Left lung (tissue), 10 donors: ENCODE results near the gene JADE2. TPM values are rescaled to one million over a fixed set of nuclear protein-coding genes. Genes with fewer than 3 reads are reported as not detected.
A peak's percentile ranks its signal among the peaks of the same experiment; 100 is the strongest.

ENCODE experiments used
- ATAC-seq: fragments of 200-7000 bp; cut with Tn5 transposase; one replicate; pipeline ENCODE4 v1.9.1; 2020; ENCODE audit warnings: moderate library complexity
- DNase-seq, 4 donors: peaks; one replicate each; pipeline ENCODE4 v3.0.0-alpha.2; 2013 to 2020
- H3K27ac ChIP-seq, 2 donors: fragments of 200-600 bp; sonication (generic) in 1 of 2; one replicate each; pipeline versions ENCODE4 v1.5.0 to v1.8.0; 2020 to 2021
- H3K27me3 ChIP-seq, 2 donors: fragments of 200-600 bp; sonication (generic) in 1 of 2; one replicate each; pipeline versions ENCODE4 v1.5.0 to v1.8.0; 2020 to 2021
- H3K36me3 ChIP-seq, 2 donors: fragments of 200-600 bp; sonication (generic) in 1 of 2; one replicate each; pipeline versions ENCODE4 v1.5.0 to v1.8.0; 2020 to 2021
- H3K4me1 ChIP-seq, 2 donors: fragments of 200-600 bp; one replicate each; pipeline ENCODE4 v1.8.0; 2021
- H3K4me3 ChIP-seq, 2 donors: fragments of 200-600 bp; sonication (generic) in 1 of 2; one replicate each; pipeline versions ENCODE4 v1.5.0 to v1.8.0; 2020 to 2021; ENCODE audit warnings: mild to moderate bottlenecking in 1 of 2
- H3K9me3 ChIP-seq, 2 donors: fragments of 200-600 bp; sonication (generic) in 1 of 2; one replicate each; pipeline versions ENCODE4 v1.5.0 to v1.8.0; 2020 to 2021
- CTCF ChIP-seq, 2 donors: fragments of 200-600 bp; sonication (generic) in 1 of 2; IDR thresholded peaks; one replicate each; pipeline versions ENCODE4 v1.5.0 to v1.8.0; 2021; ENCODE audit warnings: antibody characterized with exemption in 2 of 2
- intact Hi-C, 2 donors: fragments of 100-400 bp; cut with DNase I; formaldehyde crosslinking; loops; one replicate each; pipeline versions ENCODE4 v1.11.2 to v1.14.2; 2022
- polyA plus RNA-seq, 6 donors: library from polyadenylated mRNA; unstranded; fragments of 120-200 nt; gene quantifications; one replicate each; pipeline ENCODE4 v1.2.1, GENCODE V29; 2013; ENCODE audit not compliant: insufficient read length in 6 of 6
- total RNA-seq, 2 donors: library from RNA; stranded (reverse); fragmentation: NEBNext Ultra II Directional; extraction: Animal tissue kit (Norgen Biotek cat#: 25700); gene quantifications; one replicate each; pipeline ENCODE4 v1.2.1, GENCODE V29; 2021
- donor health status: DM: no; HTN: yes; CAD: no.
- donor health status: DM: no; HTN: no; CAD: no.

The JADE2 gene
- total and polyA plus RNA-seq, 8 donors = 13.5 to 51.1 (median 17.3) TPM

GRCh38 chr5:134609232-134609851, 83.9 kb downstream of the JADE2 start:
- no peak for TF ChIP-seq CTCF (IDR thresholded peaks at IDR 0.05)
- Histone ChIP-seq H3K27me3 (no peaks in the 10 kb centered on the region), H3K36me3 (peaks cover 0 to 98% of the 10 kb centered on the region in 2 donors), H3K9me3 (no peaks in the 10 kb centered on the region), H3K4me3 (no peak overlapping the region), H3K27ac (no peak overlapping the region), H3K4me1 (no peaks in the 10 kb centered on the region)
- intact Hi-C loops = no loop called here
- ATAC-seq (no peak), DNase-seq (no peak)

GRCh38 chr5:134610725-134611124, 85.3 kb downstream of the JADE2 start:
- Histone ChIP-seq H3K9me3 (no peaks in the 10 kb centered on the region), H3K36me3 (peaks cover 0 to 98% of the 10 kb centered on the region in 2 donors), H3K27me3 (no peaks in the 10 kb centered on the region), H3K4me3 (no peak overlapping the region), H3K27ac (no peak overlapping the region), H3K4me1 (no peaks in the 10 kb centered on the region)
- ATAC-seq (no peak), DNase-seq (no peak)
- intact Hi-C loops = no loop called here
- TF ChIP-seq CTCF (IDR thresholded peaks at IDR 0.05) = no peak

- H3K4me1 ChIP-seq = no peaks in the 10 kb centered on the region
- ATAC-seq (peak; percentile 78), DNase-seq (no peak)
- H3K27ac ChIP-seq = no peak overlapping the region
- no peak for TF ChIP-seq CTCF (IDR thresholded peaks at IDR 0.05)
- no peak overlapping the region for H3K4me3 ChIP-seq
- intact Hi-C loops = no loop called here
- H3K9me3 ChIP-seq = no peaks in the 10 kb centered on the region
- no peaks in the 10 kb centered on the region for H3K27me3 ChIP-seq
- peaks cover 0 to 98% of the 10 kb centered on the region in 2 donors for H3K36me3 ChIP-seq
Observed at GRCh38 chr5:134611515-134611914, 86.0 kb downstream of the JADE2 start.

GRCh38 chr5:134614450-134615085, 89.1 kb downstream of the JADE2 start:
- Histone ChIP-seq H3K9me3 (no peaks in the 10 kb centered on the region), H3K27me3 (no peaks in the 10 kb centered on the region), H3K4me3 (no peak overlapping the region), H3K27ac (no peak overlapping the region), H3K4me1 (no peaks in the 10 kb centered on the region), H3K36me3 (peaks cover 0 to 98% of the 10 kb centered on the region in 2 donors)
- ATAC-seq = no peak
- TF ChIP-seq CTCF (IDR thresholded peaks at IDR 0.05) = no peak
- intact Hi-C loops = no loop called here
- no peak for DNase-seq

DNA sequence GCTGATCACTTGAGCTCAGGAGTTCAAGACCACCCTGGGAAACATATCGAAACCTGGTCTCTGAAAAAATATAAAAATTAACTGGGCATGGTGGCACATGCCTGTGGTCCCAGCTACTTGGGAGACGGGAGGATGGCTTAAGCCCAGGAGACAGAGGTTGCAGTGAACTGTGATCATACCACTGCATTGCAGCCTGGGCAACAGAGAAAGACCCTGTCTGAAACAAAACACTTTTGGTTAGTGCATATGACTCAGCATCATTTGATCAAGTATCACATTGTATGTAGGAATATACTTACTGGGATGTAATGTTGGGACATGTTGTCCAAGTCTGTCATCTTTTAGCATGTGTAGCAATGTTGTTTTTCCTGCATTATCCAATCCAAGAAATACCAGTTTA, 95.2 kb downstream of the JADE2 start:
- ATAC-seq = no peak
- no peak overlapping the region for H3K4me3 ChIP-seq
- H3K27me3 ChIP-seq = no peaks in the 10 kb centered on the region
- no peak for TF ChIP-seq CTCF (IDR thresholded peaks at IDR 0.05)
- peaks cover 0 to 82% of the 10 kb centered on the region in 2 donors for H3K36me3 ChIP-seq
- H3K27ac ChIP-seq = no peak overlapping the region
- H3K9me3 ChIP-seq = no peaks in the 10 kb centered on the region
- H3K4me1 ChIP-seq = peaks cover 0 to 3% of the 10 kb centered on the region in 2 donors
- DNase-seq = no peak
- intact Hi-C loops = no loop called here
